ENCODE data around the gene ACOX3.
A peak's percentile ranks its signal among the peaks of the same experiment; 100 is the strongest.
"Not testable (repeated sequence)": the region's sequence is repeated elsewhere in the genome, so short reads cannot be mapped to it uniquely, and the experiment has no call there.

ACOX3 gene

GRCh38 chr4:8350841-8351461 is 89.6 kb downstream of the ACOX3 start:
- no peak for DNase-seq

GRCh38 chr4:8350352-8350751 is 90.2 kb downstream of the ACOX3 start:
- DNase-seq = no peak

GRCh38 chr4:8349664-8350236 is 90.8 kb downstream of the ACOX3 start:
- no peak for DNase-seq

GRCh38 chr4:8349236-8349635 is 91.3 kb downstream of the ACOX3 start:
- DNase-seq = not testable (repeated sequence)

- no peak for DNase-seq
Measured at GRCh38 chr4:8348071-8348470, 92.5 kb downstream of the ACOX3 start.

- DNase-seq = no peak
Measured at GRCh38 chr4:8347660-8348059, 92.9 kb downstream of the ACOX3 start.

- DNase-seq = peak in 6 of 14 donors; percentile 16 to 82 (median 28)
Measured at GRCh38 chr4:8346838-8347605, 93.5 kb downstream of the ACOX3 start.

GRCh38 chr4:8345946-8346814 is 94.3 kb downstream of the ACOX3 start:
- DNase-seq = no peak

- no peak for DNase-seq
Measured at GRCh38 chr4:8345053-8345945, 95.2 kb downstream of the ACOX3 start.

- no peak for DNase-seq
Measured at GRCh38 chr4:8344377-8344776, 96.1 kb downstream of the ACOX3 start.

GRCh38 chr4:8343967-8344331 is 96.6 kb downstream of the ACOX3 start:
- DNase-seq = no peak

- DNase-seq = no peak
Measured at GRCh38 chr4:8343262-8343966, 97.1 kb downstream of the ACOX3 start.

- no peak for DNase-seq
Measured at GRCh38 chr4:8342651-8343261, 97.8 kb downstream of the ACOX3 start.

GRCh38 chr4:8341691-8342090 is 98.8 kb downstream of the ACOX3 start:
- peak in 8 of 14 donors; percentile 11 to 41 (median 22) for DNase-seq

- DNase-seq = not testable (repeated sequence)
Measured at GRCh38 chr4:8341281-8341680, 99.2 kb downstream of the ACOX3 start.

GRCh38 chr4:8340781-8341241 is 99.7 kb downstream of the ACOX3 start:
- DNase-seq = peak in 11 of 14 donors; percentile 17 to 85 (median 61)

GRCh38 chr4:8338351-8338961 is 102.1 kb downstream of the ACOX3 start:
- no peak for DNase-seq

GRCh38 chr4:8336412-8337075 is 104.0 kb downstream of the ACOX3 start:
- DNase-seq = no peak

GRCh38 chr4:8335848-8336247 is 104.7 kb downstream of the ACOX3 start:
- no peak for DNase-seq
